Left lobe of liver (tissue), 2 donors: ENCODE measurements around the gene FIBP. TPM values are rescaled to one million over a fixed set of nuclear protein-coding genes. Genes with fewer than 3 reads are reported as not detected.
"Not testable (repeated sequence)": the region's sequence is repeated elsewhere in the genome, so short reads cannot be mapped to it uniquely, and the experiment has no call there.

Experiments used
- ATAC-seq: fragments of 200-7000 bp; cut with Tn5 transposase; one replicate; pipeline ENCODE4 v1.9.1; 2020; ENCODE audit warnings: mild to moderate bottlenecking, moderate library complexity
- DNase-seq: peaks from one replicate; pipeline ENCODE4 v3.0.0-alpha.2; 2020; ENCODE audit warnings: low spot score
- total RNA-seq: library from RNA; stranded (reverse); gene quantifications from one replicate; pipeline ENCODE4 v1.2.1, GENCODE V29; 2021
- donor health status: DM: no; HTN: no; CAD: no; lungs with moderate emphysema.
- donor health status: DM: no; HTN: yes; CAD: no.

Gene FIBP
- total RNA-seq, 1 donor from 2014 or later, result 20.3 TPM

DNA sequence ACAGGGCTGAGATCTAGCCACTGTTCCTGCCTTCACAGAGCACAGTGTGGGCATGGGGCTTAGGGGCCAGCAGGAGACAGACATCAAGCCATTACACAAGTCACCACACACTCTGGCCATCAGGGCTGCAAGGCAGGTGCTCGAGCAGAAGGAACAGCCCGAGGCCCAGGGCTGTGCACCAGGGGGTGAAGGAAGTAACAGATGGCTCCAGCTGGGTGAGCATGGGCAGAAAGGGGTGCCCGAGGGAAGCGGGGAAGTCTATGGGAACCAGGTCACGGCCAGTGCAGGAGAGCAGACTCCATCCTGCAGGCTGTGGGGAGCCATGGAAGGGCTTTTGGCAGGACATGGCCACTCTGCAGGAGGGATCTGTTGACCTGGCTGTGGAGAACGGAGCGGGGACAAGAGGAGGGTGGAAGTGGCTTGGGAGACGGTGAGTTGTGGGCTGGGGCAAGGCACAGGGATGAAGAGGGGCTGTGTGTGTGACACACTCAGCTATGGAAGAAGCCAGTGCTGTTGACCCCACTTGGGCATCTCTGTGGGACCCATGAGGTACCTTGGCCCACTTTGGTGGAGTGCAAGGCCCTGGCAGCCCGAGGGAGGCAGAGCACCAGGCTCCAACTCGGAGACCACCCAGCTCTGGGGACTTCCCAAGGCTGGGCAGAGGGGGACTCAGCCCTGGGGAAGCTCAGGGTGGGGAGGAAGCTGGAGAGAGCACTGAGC, 27.0 kb upstream of the FIBP start:
- no peak for ATAC-seq
- DNase-seq, result no peak

- ATAC-seq (no peak), DNase-seq (no peak)
These were observed 24.6 kb upstream of the FIBP start for GRCh38 chr11:65912845-65913244.

- peak; percentile 66 for ATAC-seq
- DNase-seq, result no peak
These were observed 23.7 kb upstream of the FIBP start for GRCh38 chr11:65911682-65912568.

- DNase-seq, result no peak
- ATAC-seq, result no peak
These were observed 19.6 kb upstream of the FIBP start for GRCh38 chr11:65907878-65908277.

DNA sequence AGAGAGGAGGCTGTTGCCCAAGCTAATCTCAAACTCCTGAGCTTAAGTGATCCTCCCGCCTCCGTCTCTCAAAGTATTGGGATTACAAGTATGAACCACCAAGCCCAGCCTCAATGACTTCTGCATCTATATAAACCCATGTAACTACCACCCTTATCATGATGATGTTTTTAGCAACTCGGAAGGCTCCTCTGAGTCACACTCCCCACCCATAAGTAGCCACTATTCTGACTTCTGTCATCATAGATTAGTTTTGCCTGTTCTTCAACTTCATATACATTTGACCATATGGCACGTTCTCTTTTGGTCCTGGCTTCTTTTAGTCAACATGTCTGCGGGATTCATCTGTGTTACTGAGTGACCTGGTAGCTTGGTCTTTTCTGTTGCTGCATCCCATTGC, 18.3 kb upstream of the FIBP start:
- DNase-seq (no peak), ATAC-seq (no peak)

GRCh38 chr11:65903715-65904114, 15.4 kb upstream of the FIBP start:
- no peak for ATAC-seq
- DNase-seq, result no peak

DNA sequence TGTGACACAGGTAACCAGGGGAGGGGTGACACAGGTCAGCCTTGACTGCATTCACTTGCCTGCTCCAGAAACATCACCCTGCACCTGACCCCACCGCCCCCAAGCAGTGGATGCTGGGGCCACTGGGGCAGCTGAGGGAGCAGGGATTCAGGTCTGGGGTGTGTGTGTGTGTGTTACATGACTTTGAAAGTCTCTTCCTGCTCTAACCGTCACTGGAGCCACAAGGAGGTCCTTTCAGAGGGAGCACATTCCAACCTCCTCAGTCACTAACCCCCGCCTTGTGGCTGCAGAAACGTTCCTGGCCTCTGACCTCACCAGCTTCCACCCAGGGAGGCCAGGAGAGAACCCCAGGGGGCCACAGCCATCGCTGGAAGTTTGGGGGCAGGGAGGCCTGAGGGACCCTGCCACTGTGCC, 14.8 kb upstream of the FIBP start:
- DNase-seq, result no peak

GRCh38 chr11:65900899-65901180, 12.6 kb upstream of the FIBP start:
- no peak for ATAC-seq
- DNase-seq, result no peak

More for the DNA sequence above, 14.8 kb upstream of the FIBP start:
- ATAC-seq, result no peak

GRCh38 chr11:65900125-65900898, 12.0 kb upstream of the FIBP start, which contains the start of gene FOSL1:
Gene FOSL1, minus strand, starts transcription at chr11:65900388. Its CDS starts 49 bp downstream, at chr11:65900339.
- peak; percentile 89 for ATAC-seq
- peak; percentile 79 for DNase-seq

DNA sequence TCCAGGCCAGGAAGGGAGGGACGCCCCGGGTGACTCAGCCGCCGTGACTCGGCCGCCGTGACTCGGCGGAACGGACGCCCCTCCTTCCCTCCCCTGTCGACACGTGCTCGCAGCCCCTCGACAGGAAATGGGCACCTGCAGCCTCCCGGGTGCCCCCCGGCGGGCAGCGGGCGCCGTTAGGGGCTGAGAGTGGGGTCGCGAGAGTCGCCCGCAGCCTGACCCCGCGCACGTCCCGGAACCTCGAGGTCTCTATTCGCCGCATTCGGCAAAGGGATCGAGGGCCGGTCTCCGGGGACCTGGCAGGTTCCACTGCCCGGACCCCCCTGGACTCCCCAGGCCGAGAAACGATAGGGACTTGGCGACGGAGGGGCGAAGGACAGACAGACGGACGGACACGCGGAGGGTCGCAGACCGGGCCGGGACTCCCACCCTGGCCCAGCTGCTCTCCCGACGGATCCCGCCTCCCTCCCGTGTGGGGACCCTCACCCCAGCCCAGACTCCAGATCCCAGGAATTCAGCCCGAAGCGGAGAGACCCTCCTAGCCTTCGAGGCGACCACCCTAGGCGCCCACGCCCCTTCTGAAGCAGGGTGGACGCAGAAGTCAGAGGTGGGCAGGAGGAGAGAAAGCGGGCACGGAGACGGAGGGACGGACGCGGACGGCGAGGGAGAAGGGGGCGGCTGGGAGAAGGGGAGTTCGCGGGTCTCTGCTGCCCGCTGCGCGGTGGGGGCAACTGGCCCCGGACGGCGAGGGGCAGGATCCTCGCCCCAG, 11.3 kb upstream of the FIBP start:
- DNase-seq, result no peak
- ATAC-seq, result peak; percentile 28

DNA sequence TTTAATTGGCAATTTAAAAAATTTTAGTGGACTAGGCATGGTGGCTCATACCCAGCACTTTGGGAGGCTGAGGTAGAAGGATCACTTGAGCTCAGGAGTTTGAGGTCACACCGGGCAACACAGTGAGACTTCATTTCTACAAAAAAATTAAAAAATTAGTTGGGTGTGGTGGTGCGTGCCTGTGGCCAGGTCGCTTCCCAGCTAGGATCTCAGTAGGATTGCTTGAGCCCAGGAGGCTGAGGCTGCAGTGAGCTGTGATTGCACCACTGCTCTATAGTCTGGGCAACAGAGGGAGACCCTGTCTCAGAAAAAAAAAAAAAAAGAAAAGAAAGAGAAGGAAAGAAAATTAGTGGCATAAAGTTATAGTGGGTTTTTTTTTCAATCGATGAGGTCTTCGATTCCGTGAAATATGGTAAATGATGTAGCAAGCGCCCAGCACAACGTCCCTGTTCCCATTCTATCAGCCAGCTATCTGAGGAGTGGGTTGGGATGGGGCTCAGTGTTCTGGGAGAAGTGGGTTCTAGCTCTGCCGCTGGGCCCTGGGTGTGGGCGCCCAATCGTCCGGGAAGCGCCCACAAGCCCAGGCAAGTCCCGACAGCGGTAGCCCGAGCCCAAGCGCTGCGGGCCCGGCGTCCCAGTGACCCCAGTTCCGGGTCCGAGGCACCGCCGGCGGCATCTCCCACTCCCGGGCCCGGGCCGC, 10.5 kb upstream of the FIBP start:
- ATAC-seq (no peak), DNase-seq (no peak)

GRCh38 chr11:65897020-65897471, 8.8 kb upstream of the FIBP start:
- ATAC-seq (no peak), DNase-seq (no peak)

- ATAC-seq (no peak), DNase-seq (no peak)
These were observed 8.0 kb upstream of the FIBP start for GRCh38 chr11:65896034-65896999.

DNA sequence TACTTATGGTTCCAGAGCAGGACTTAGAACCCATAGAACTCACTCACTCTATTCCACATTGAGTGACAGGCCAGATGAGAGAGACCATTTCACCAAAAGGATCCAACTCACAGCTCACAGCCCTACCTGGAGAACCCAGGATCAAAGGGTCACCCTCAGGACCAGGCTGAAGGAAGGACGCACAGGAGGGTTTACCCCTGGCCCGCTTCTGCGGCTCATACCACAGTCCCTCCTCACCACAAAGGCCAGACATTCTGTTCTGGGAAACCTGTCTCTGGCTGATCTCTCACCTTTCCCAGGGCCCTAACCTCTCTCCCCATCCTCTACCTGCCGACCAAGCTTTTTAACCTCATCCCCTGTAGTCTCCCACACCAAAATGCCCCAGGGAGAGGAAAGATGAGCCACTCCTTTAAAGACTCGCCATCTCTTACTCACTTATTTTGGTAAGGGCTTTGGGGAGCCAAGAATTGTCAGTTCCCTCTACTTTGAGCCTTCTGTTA, 7.3 kb upstream of the FIBP start:
- ATAC-seq (no peak), DNase-seq (no peak)

DNA sequence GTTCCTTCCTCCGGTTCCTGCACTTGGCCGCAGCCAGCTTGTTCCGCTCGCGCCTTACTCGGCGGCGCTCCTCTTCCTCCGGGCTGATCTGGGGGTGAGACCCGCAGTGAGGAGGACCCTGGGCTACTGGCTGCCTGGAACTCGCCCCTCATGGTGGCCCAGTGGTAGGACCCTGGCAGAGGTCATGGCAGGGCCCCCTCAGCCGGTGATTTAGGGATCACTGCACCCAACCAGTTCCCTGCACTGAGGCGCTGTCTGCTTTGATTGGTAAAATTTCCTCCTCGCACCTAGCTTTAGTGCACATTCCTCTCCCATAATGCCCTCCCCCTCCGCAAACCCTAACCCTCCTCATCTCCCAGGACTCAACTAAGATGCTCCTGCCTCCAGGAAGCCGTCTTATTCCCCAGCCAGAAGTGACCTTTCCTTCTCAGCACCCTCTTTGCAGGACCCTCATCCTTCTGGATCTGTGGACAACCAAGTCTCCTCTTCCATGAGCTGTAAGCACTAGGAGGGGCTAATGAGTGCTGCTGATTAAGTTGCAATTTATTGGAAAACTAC, 5.8 kb upstream of the FIBP start:
- no peak for ATAC-seq

GRCh38 chr11:65892661-65893317, 4.5 kb upstream of the FIBP start:
- DNase-seq (no peak), ATAC-seq (no peak)

More for the DNA sequence above, 5.8 kb upstream of the FIBP start:
- DNase-seq, result no peak

DNA sequence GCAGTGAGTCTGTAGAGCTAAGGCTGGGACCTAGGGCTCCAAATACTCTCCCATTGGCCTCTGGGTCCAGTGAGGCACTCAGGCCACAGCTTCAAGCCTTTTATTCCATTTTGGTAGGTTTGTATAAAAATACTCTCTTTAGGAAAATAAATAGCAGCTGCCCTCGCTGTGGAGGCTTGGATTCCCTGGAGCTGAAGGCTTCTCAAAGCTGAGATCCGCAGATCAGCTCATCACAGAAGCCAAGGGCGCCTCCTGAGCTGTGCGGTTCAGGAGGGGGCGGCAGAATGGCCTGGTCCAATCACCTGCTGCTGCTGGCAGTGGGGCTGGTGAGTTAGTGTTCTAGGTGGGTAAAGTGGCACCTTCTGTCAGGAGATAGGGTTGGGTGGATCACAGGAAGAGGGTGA, 3.9 kb upstream of the FIBP start:
- DNase-seq, ATAC-seq: not testable (repeated sequence)
